D721Med (cell line): ENCODE measurements around the gene PRRT1.
"Not testable (repeated sequence)": the region's sequence is repeated elsewhere in the genome, so short reads cannot be mapped to it uniquely, and the experiment has no call there.

Experiments used
- DNase-seq: peaks from one replicate; pipeline ENCODE4 v3.0.0; 2011; ENCODE audit warnings: low spot score; ENCODE audit not compliant: insufficient read length
- FAIRE-seq: peaks from 2 replicates; lab custom pipeline; 2011; peaks lifted over from hg19 to GRCh38; lab: Jason Lieb, UNC
- CTCF ChIP-seq: IDR thresholded peaks from 2 replicates; pipeline ENCODE4 v1.5.1; 2012; ENCODE audit warnings: mild to moderate bottlenecking, control low read depth; ENCODE audit not compliant: insufficient read depth; ENCODE audit errors: missing control alignments

Gene PRRT1

GRCh38 chr6:32149932-32150870 is 1.5 kb downstream of the PRRT1 start:
- TF ChIP-seq CTCF, result no peak
- DNase-seq, result no peak
- FAIRE-seq, result no peak

GRCh38 chr6:32149092-32149755 is 2.5 kb downstream of the PRRT1 start:
- no peak for FAIRE-seq

GRCh38 chr6:32148289-32149091 is 3.2 kb downstream of the PRRT1 start:
- DNase-seq, result no peak
- FAIRE-seq, result no peak
- no peak for TF ChIP-seq CTCF

More at GRCh38 chr6:32149092-32149755, 2.5 kb downstream of the PRRT1 start:
- no peak for DNase-seq
- no peak for TF ChIP-seq CTCF

- TF ChIP-seq CTCF, result no peak
- FAIRE-seq (no peak), DNase-seq (no peak)
These were observed 4.2 kb downstream of the PRRT1 start for GRCh38 chr6:32147401-32148132.

GRCh38 chr6:32146687-32147086 is 5.1 kb downstream of the PRRT1 start:
- DNase-seq, result no peak
- TF ChIP-seq CTCF, result no peak
- FAIRE-seq, result no peak

- no peak for FAIRE-seq
- TF ChIP-seq CTCF, result no peak
- no peak for DNase-seq
These were observed 5.5 kb downstream of the PRRT1 start for GRCh38 chr6:32146287-32146686.

GRCh38 chr6:32144238-32144637 is 7.5 kb downstream of the PRRT1 start:
- DNase-seq, FAIRE-seq: not testable (repeated sequence)
